NCI-H510A (cell line): Measurements from ENCODE around the gene LLGL1.
A peak's percentile ranks its signal among the peaks of the same experiment; 100 is the strongest.

ENCODE experiments used
- DNase-seq: peaks from one replicate; lab custom pipeline; 2025; lab: John Stamatoyannopoulos, UW

The LLGL1 gene

GRCh38 chr17:18253187-18253884 lies 27.9 kb downstream of the LLGL1 start:
- DNase-seq, result no peak

GRCh38 chr17:18253947-18254821 lies 28.7 kb downstream of the LLGL1 start:
- DNase-seq, result no peak

DNA sequence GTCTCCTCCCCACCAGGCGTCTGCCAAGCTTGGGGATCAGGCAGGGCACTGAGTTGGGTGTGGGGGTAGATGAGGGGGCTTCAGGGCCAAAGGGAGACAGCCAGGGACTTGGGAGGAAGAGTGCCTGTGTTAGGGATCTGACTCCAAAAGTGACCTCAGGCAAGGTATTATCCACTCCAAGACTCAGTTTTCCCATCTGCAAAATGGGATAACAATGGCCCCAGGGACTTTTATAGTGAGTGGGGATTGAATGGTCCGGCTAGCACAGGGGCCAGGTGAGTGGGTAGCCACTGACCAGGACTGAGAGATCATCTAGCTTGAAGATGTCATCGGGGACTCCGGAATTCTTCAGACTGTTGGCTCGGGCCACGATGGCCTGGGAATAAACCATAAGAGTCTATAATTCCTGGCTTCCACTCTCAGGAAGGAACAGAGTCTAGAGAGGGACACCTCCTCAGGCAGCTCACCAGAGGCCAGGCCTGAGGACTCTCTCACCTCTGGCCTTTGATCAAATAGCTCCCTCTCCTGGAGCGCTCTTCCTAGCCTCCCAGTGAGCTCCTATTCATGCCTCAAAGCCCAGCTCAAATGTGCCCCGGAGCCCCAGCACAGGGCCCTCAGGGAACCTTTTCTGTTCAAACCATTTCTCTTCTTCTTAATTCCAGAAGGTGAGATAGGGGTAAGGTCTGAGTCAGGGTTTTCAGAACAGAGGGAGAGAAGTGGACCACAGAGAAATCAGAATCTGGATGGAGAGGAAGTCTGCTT lies 29.6 kb downstream of the LLGL1 start:
- DNase-seq, result no peak

GRCh38 chr17:18256351-18256750 lies 30.9 kb downstream of the LLGL1 start:
- DNase-seq, result no peak

DNA sequence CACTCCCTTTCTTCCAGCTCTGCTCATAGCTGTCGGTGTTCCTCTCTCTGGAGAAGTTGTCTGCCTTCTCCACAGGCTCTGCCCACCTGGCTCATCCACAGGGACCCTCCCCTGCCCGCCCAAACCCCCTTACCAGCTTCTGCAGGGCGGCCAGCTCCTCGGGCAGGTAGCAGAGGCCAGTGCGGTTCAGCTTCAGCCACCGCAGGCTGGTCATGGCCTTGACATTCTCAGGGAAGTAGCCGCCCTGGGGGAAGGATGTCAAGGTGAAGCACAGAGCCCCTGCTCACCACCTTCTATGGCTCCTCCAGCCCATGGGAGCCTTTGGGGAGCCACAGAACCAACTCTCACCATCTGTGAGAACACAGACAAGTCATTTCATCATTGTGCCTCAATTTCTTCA lies 31.3 kb downstream of the LLGL1 start:
- no peak for DNase-seq

- DNase-seq, result peak; percentile 14
These were observed 32.0 kb downstream of the LLGL1 start for GRCh38 chr17:18257268-18257981.

DNA sequence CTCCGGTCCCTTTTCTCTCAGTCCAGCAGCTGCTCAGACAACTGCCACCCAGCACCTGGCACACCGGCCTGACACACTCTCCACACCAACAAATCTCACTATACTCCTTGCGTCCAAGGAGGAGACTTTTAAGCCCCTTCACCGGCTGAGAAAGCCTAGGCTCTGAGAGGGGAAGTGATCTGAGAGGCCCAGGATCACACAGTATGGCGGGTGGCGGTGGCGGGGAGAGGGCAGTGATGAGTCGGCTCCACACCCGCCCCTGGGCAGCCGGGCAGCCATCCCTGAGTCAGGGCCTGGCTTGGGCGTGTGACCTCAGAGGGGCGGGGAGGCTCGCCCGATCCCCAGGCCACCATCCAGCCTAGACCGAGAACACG lies 32.5 kb downstream of the LLGL1 start:
- peak; percentile 12 for DNase-seq

DNA sequence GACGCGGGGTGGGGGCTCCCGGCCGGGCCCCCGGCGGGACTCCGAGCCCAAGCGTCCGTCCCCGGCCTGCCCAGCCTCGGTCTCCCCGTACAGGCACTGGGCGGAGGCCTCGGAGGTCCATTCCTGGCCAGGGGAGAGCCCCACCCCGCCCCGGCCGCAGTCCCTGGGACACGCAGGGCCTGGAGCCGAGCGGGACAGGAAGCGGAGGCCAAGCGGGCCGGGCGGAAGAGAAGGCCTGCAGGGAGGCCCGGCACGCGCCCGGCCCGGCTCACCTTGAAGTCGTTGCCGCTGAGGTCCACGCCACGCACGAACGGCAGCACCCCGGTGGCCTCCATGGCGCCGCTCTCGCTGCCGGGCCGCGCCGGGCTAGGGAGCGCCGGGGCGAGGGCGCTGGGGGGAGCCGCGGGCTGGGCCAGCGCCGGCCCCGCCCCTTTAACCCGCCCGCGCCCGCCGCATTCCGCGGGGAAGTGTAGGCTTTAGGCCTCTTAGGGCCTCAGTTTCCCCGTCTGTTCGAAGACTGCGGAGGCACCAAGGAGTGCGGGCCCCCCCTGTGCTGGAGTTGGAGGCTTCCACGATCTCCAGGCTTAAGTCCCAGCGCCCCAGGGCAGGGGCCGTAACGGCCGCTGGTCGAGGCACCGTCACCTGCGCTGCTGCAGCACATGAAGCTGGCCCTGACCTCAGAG lies 33.1 kb downstream of the LLGL1 start, which contains the start of gene FLII:
TSS of gene FLII (minus strand) at position 383 of the 683 bp plus-strand sequence. CDS start at position 335, 48 bp downstream.
- peak; percentile 26 for DNase-seq

- DNase-seq, result no peak
These were observed 34.3 kb downstream of the LLGL1 start for GRCh38 chr17:18259621-18260331.

DNA sequence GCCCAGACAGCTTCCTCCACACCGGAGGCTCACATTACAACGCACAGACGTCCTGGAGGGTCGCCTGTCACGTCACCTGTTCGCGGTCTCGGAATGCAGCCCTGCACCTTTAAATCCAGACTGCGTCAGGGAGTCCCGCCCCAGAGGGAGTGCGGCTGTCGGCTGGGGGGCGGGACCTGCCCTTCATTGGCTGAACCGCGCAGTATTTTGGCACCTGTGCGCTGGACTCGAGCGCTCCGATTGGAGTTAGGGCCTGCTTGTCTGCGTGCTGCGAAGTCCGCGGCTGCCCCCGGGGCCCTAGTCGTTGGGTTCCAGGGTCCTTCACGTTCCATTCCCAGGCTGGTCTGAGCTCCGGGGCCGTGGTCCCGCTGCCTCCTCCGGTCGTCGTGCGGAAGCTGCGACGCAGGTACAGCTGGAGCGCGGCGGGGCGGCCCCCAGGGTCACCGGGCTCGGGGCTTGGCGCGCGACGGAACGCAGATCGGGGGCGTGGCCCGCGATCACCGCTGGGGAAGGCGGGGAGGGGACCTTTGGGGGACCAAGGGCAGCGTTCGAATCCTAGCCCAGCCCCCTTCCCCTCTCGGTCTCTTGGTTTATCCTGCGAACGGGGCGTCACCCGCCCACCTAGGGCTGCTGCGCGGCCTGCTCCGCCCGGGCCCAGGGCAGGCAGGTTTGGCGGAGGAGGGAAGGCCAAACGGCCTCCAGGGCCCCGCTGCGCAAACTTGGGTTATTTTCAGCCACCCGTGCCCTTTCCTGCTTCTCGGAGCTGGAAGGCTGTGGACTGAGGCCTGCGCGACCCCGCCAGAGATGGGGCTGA lies 35.1 kb downstream of the LLGL1 start, which contains the start of gene MIEF2:
TSS of gene MIEF2 (plus strand) at position 331 of the 814 bp plus-strand sequence. CDS start 2,059 bp downstream, outside the sequence.
- peak; percentile 94 for DNase-seq

- DNase-seq, result no peak
These were observed 35.7 kb downstream of the LLGL1 start for GRCh38 chr17:18261146-18261515.

- DNase-seq, result no peak
These were observed 36.2 kb downstream of the LLGL1 start for GRCh38 chr17:18261659-18262058.

GRCh38 chr17:18262111-18262510 lies 36.7 kb downstream of the LLGL1 start:
- no peak for DNase-seq

- DNase-seq, result no peak
These were observed 37.2 kb downstream of the LLGL1 start for GRCh38 chr17:18262641-18263040.

GRCh38 chr17:18263885-18264682 lies 38.6 kb downstream of the LLGL1 start:
- DNase-seq, result no peak

- DNase-seq, result no peak
These were observed 41.9 kb downstream of the LLGL1 start for GRCh38 chr17:18267366-18267765.

- DNase-seq, result no peak
These were observed 42.7 kb downstream of the LLGL1 start for GRCh38 chr17:18267927-18268711.
